Aorta (tissue), 5 donors: ENCODE data around the gene VOPP1. TPM values are rescaled to one million over a fixed set of nuclear protein-coding genes. Genes with fewer than 3 reads are reported as not detected.

Experiments
- ATAC-seq: fragments of 200-7000 bp; cut with Tn5 transposase; one replicate; pipeline ENCODE4 v1.9.1; 2022; ENCODE audit warnings: moderate library complexity; ENCODE audit not compliant: low FRiP score
- DNase-seq, 2 donors: peaks; one replicate each; pipeline ENCODE4 v3.0.0-alpha.2; 2020
- H3K27ac ChIP-seq, 2 donors: one replicate each; pipeline ENCODE4 v1.5.1; 2013; ENCODE audit warnings: low read length in 2 of 2, mild to moderate bottlenecking in 2 of 2, moderate library complexity in 2 of 2, control low read depth in 1 of 2, inconsistent platforms in 1 of 2, low read depth in 1 of 2
- H3K27me3 ChIP-seq, 2 donors: one replicate each; pipeline ENCODE4 v1.6.1; 2013; ENCODE audit warnings: control low read depth in 1 of 2, low read length in 1 of 2, mild to moderate bottlenecking in 1 of 2, moderate library complexity in 1 of 2; ENCODE audit not compliant: insufficient read depth in 2 of 2, control insufficient read depth in 1 of 2
- H3K36me3 ChIP-seq, 2 donors: one replicate each; pipeline ENCODE4 v1.6.1; 2013; ENCODE audit warnings: control low read depth in 1 of 2, low read length in 1 of 2, mild to moderate bottlenecking in 1 of 2; ENCODE audit not compliant: insufficient read depth in 2 of 2, control insufficient read depth in 1 of 2
- H3K4me1 ChIP-seq, 2 donors: one replicate each; pipeline ENCODE4 v1.6.1; 2013; ENCODE audit warnings: low read length in 2 of 2, control low read depth in 1 of 2, mild to moderate bottlenecking in 1 of 2, moderate library complexity in 1 of 2; ENCODE audit not compliant: insufficient read depth in 2 of 2, control insufficient read depth in 1 of 2
- H3K4me3 ChIP-seq, 2 donors: one replicate each; pipeline ENCODE4 v1.5.1; 2013; ENCODE audit warnings: low read length in 2 of 2, control low read depth in 1 of 2, mild to moderate bottlenecking in 1 of 2
- H3K9me3 ChIP-seq: one replicate; pipeline ENCODE4 v1.6.1; 2013; ENCODE audit warnings: mild to moderate bottlenecking, low read length; ENCODE audit not compliant: control insufficient read depth
- WGBS, 2 donors: extraction: QIAGEN DNeasy Blood & Tissue Kit; methylation state at CpG; one replicate each; pipeline ENCODE4 v1.1.7; 2013; 5-methylcytosine and 5-hydroxymethylcytosine counted together
- intact Hi-C, 2 donors: fragments of 100-400 bp; cut with DNase I; formaldehyde crosslinking; loops; one replicate each; pipeline versions ENCODE4 v1.14.2 to v1.15.0; 2022
- polyA plus RNA-seq, 2 donors: library from polyadenylated mRNA; stranded (reverse); fragments of 200-250 nt; gene quantifications; one replicate each; pipeline ENCODE4 v1.2.3, GENCODE V29; 2013
- total RNA-seq, 2 donors: library from RNA; stranded (reverse); fragmentation: NEBNext Ultra II Directional; extraction: Animal tissue kit (Norgen Biotek cat#: 25700); gene quantifications; one replicate each; pipeline ENCODE4 v1.2.1, GENCODE V29; 2021
- donor health status: healthy with polysubstance abuse.
- donor health status: Bipolar disorder and iron deficiency.
- donor health status: DM: no; HTN: no; CAD: no.
- donor health status: DM: no; HTN: no; CAD: no.
- donor health status: DM: yes; HTN: yes; CAD: no.

The VOPP1 gene
- total and polyA plus RNA-seq, 4 donors = 36.3 to 82.9 (median 68.5) TPM

- Histone ChIP-seq H3K27ac (no peak overlapping the region), H3K27me3 (no peaks in the 10 kb centered on the region), H3K4me3 (no peak overlapping the region), H3K36me3 (peaks cover 0 to 2% of the 10 kb centered on the region in 2 donors), H3K4me1 (peaks cover 0 to 2% of the 10 kb centered on the region in 2 donors), H3K9me3 (no peaks in the 10 kb centered on the region)
- no peak for ATAC-seq
- no peak for DNase-seq
- 86 to 93% methylated on average over 1 of the region's 1 CpG for WGBS, 2 donors
- intact Hi-C loops = no loop called here
Measured at GRCh38 chr7:55554038-55554437, 18.3 kb downstream of the VOPP1 start.

GRCh38 chr7:55553024-55553345 lies 19.3 kb downstream of the VOPP1 start:
- H3K27me3 ChIP-seq = no peaks in the 10 kb centered on the region
- DNase-seq = no peak
- intact Hi-C loops = no loop called here
- peak overlapping the region in 1 of 2 donors; percentile 33 for H3K27ac ChIP-seq
- ATAC-seq = no peak
- H3K9me3 ChIP-seq = no peaks in the 10 kb centered on the region
- peaks cover 0 to 2% of the 10 kb centered on the region in 2 donors for H3K4me1 ChIP-seq
- no peak overlapping the region for H3K4me3 ChIP-seq
- peaks cover 0 to 2% of the 10 kb centered on the region in 2 donors for H3K36me3 ChIP-seq

- H3K4me1 ChIP-seq = peaks cover 2 to 4% of the 10 kb centered on the region in 2 donors
- intact Hi-C loops = no loop called here
- peak overlapping the region in 1 of 2 donors; percentile 73 for H3K27ac ChIP-seq
- H3K36me3 ChIP-seq = peaks cover 0 to 2% of the 10 kb centered on the region in 2 donors
- H3K4me3 ChIP-seq = no peak overlapping the region
- WGBS, 2 donors = 7 to 9% methylated on average over 13 of the region's 13 CpGs
- H3K27me3 ChIP-seq = no peaks in the 10 kb centered on the region
- H3K9me3 ChIP-seq = no peaks in the 10 kb centered on the region
- ATAC-seq (peak; percentile 87), DNase-seq (peak; percentile 81)
Measured at GRCh38 chr7:55552320-55553023, 19.8 kb downstream of the VOPP1 start.

- H3K4me1 ChIP-seq = peaks cover 2 to 10% of the 10 kb centered on the region in 2 donors
- intact Hi-C loops = no loop called here
- no peaks in the 10 kb centered on the region for H3K27me3 ChIP-seq
- ATAC-seq (no peak), DNase-seq (no peak)
- H3K4me3 ChIP-seq = no peak overlapping the region
- no peaks in the 10 kb centered on the region for H3K9me3 ChIP-seq
- H3K27ac ChIP-seq = no peak overlapping the region
- H3K36me3 ChIP-seq = peaks cover 0 to under 1% of the 10 kb centered on the region in 2 donors
- WGBS, 2 donors = 94 to 95% methylated on average over 11 of the region's 11 CpGs
Measured at GRCh38 chr7:55550841-55551537, 21.3 kb downstream of the VOPP1 start.

- intact Hi-C loops = no loop called here
- Histone ChIP-seq H3K4me1 (peaks cover 2 to 11% of the 10 kb centered on the region in 2 donors), H3K27me3 (no peaks in the 10 kb centered on the region), H3K9me3 (no peaks in the 10 kb centered on the region), H3K36me3 (no peaks in the 10 kb centered on the region), H3K4me3 (no peak overlapping the region), H3K27ac (no peak overlapping the region)
- DNase-seq (no peak), ATAC-seq (no peak)
- 91 to 92% methylated on average over 15 of the region's 15 CpGs for WGBS, 2 donors
Measured at GRCh38 chr7:55550010-55550663, 22.2 kb downstream of the VOPP1 start.

GRCh38 chr7:55549457-55549856 lies 22.8 kb downstream of the VOPP1 start:
- H3K4me3 ChIP-seq = no peak overlapping the region
- H3K27ac ChIP-seq = no peak overlapping the region
- H3K36me3 ChIP-seq = no peaks in the 10 kb centered on the region
- peaks cover 2 to 11% of the 10 kb centered on the region in 2 donors for H3K4me1 ChIP-seq
- WGBS, 2 donors = 96 to 98% methylated on average over 7 of the region's 7 CpGs
- DNase-seq (no peak), ATAC-seq (no peak)
- H3K9me3 ChIP-seq = no peaks in the 10 kb centered on the region
- intact Hi-C loops = no loop called here
- H3K27me3 ChIP-seq = no peaks in the 10 kb centered on the region

GRCh38 chr7:55548295-55548731 lies 24.0 kb downstream of the VOPP1 start:
- no peak for ATAC-seq
- intact Hi-C loops = no loop called here
- Histone ChIP-seq H3K4me1 (peaks cover 2 to 11% of the 10 kb centered on the region in 2 donors), H3K36me3 (no peaks in the 10 kb centered on the region), H3K9me3 (no peaks in the 10 kb centered on the region), H3K27me3 (no peaks in the 10 kb centered on the region), H3K4me3 (no peak overlapping the region), H3K27ac (no peak overlapping the region)
- DNase-seq = no peak
- WGBS, 2 donors = 69 to 77% methylated on average over 7 of the region's 7 CpGs

GRCh38 chr7:55546814-55547213 lies 25.5 kb downstream of the VOPP1 start:
- WGBS, 2 donors = 6% methylated on average over 5 of the region's 5 CpGs
- intact Hi-C loops = no loop called here
- H3K4me1 ChIP-seq = peaks cover 0 to 11% of the 10 kb centered on the region in 2 donors
- no peak overlapping the region for H3K4me3 ChIP-seq
- ATAC-seq (peak; percentile 84), DNase-seq (peak; percentile 87 to 91)
- no peaks in the 10 kb centered on the region for H3K9me3 ChIP-seq
- H3K27ac ChIP-seq = no peak overlapping the region
- no peaks in the 10 kb centered on the region for H3K27me3 ChIP-seq
- no peaks in the 10 kb centered on the region for H3K36me3 ChIP-seq
